GM19468 (cell line): ENCODE results near the gene RBFOX2.

ENCODE experiments used
- ATAC-seq: cut with Tn5 transposase; IDR thresholded peaks from one replicate; pipeline ENCODE4 v1.9.1; 2021; ENCODE audit warnings: mild to moderate bottlenecking, moderate library complexity, moderate number of reproducible peaks; ENCODE audit not compliant: unreplicated experiment; ENCODE audit errors: extremely low read depth

The RBFOX2 gene

DNA sequence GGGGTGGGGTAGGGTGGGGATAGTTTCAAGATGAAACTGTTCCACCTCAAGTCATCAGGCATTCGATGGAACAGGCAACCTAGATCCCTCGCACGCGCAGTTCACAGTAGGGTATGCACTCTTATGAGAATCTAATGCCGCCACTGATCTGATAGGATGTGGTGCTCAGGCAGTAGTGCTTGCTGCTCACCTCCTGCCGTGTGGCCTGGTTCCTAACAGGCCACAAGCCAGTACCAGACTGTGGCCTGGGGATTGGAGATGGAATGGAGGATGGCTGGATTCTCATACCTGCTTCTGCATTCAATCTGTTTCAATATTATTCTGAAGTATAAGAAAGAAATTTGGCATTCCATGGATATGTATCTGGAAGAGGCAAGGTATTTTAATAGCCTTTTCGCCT, 73.1 kb downstream of the RBFOX2 start:
- ATAC-seq: no peak

DNA sequence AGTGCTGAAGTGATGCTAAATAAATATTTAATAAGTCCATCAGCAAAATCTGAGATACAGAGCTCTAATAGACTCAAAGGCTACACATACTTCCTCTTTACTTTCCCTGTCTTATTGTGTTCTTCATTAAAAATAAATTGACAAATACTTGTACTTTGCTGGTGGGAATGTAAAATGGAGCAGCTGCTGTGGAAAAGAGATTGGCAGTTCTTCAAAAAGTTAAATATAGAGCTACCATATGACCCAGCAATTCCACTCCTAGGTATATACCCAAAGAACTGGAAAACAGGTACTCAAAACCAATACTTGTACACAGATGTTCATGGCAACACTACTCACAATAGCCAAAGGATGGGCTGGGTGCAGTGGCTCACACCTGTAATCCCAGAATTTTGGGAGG, 76.0 kb downstream of the RBFOX2 start:
- no peak for ATAC-seq

DNA sequence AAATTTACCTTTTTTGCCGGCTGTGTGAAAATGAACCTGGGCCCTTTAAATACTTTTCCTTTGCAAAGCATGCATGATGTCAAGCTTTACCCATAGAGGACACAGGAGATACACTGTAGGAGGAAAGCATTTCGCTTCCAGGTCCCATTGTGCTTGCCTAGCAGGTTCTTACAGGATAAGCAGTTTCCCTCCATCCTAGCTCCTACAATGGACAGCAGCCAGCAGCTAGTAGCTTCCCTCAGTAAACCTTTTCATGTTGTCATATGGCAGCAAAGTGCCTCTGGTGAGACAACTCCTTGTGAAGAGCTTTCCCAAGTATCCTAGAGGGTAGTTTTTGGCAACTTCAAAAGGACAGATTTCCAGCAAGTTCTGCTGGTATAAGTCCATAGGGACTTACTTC, 78.4 kb downstream of the RBFOX2 start:
- no peak for ATAC-seq

DNA sequence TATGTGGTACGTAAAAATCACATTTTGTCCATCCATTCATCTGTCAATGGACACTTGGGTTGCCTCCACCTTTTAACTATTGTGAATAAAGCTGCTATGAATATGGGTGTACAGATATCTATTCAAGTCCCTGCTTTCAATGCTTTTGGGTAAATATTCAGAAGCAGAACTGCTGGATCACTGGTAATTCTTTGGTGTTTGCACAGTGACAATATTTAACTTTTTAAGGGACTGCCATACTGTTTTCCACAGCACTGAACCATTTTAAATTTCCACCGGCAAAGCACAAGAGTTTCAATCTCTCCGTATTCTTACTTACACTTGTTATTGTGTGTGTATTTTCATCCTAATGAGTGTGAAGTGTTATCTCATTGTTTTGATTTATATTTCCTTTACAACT, 79.4 kb downstream of the RBFOX2 start:
- ATAC-seq: no peak

- no peak for ATAC-seq
Observed at GRCh38 chr22:35947794-35948425, 80.7 kb downstream of the RBFOX2 start.

- ATAC-seq: no peak
Observed at GRCh38 chr22:35944458-35944857, 84.2 kb downstream of the RBFOX2 start.

DNA sequence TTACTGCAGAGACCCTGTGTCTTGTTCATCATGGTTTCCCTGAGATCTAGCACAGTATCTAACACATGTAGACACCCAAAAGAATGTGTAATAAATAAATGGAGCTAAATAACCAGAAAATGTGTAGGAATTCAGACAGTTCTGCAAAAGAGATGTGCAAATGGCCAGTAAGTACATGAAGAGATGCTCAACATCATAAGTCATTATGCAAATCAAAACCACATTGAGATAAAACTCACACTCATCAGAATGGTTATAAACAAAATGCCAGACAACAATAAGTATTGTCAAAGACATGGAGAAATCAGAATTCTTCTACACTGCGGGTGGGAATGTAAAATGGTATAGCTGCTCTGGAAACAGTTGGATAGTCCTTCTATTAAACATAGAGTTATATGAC, 88.5 kb downstream of the RBFOX2 start:
- ATAC-seq: no peak

GRCh38 chr22:35938226-35938625, 90.4 kb downstream of the RBFOX2 start:
- ATAC-seq: no peak

GRCh38 chr22:35930933-35931332, 97.7 kb downstream of the RBFOX2 start:
- no peak for ATAC-seq

- ATAC-seq: no peak
Observed at GRCh38 chr22:35928285-35928798, 100.3 kb downstream of the RBFOX2 start.

GRCh38 chr22:35923026-35923425, 105.6 kb downstream of the RBFOX2 start:
- ATAC-seq: no peak

- no peak for ATAC-seq
Observed at GRCh38 chr22:35921777-35922176, 106.8 kb downstream of the RBFOX2 start.

- no peak for ATAC-seq
Observed at GRCh38 chr22:35921044-35921443, 107.6 kb downstream of the RBFOX2 start.

DNA sequence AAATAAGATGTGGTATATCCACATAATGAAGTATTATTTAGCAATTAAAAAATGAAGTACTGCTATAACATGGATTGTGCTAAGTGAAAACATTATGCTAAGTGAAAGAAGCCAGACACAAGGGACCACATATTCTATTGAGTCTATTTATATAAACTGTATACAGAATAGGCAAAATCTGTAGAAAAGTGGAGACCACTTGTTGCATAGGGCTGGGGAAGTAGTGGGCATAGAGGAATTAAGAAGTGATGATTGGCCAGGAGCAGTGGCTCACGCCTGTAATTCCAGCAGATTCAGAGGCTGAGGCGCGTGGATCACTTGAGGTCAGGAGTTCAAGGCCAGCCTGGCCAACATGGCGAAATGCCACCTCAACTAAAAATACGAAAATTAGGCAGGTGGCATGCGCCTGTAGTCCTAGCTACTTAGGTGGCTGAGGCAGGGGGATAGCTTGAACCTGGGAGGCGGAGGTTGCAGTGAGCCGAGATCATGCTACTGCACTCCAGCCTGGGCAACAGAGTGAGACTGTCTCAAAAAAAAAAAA, 109.6 kb downstream of the RBFOX2 start:
- no peak for ATAC-seq

DNA sequence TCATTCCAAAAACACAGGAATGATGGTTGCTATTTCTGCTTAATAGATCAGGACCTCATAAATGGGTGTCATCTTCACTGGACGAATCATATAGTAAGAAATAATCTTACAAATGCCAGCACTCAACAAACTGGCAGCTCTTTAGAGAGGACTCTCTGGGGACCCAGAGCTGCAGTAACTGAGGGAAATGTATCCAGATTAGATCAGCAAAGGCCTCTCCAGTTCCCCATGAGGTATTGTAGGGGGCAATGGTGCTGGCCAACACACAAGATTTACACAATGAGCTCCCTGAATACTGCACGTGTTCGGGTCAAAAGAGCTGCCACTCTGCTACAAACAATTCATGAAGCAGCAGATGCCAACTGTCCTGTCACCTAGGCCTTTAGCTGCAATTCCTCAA, 110.2 kb downstream of the RBFOX2 start:
- no peak for ATAC-seq

GRCh38 chr22:35917651-35918050, 111.0 kb downstream of the RBFOX2 start:
- no peak for ATAC-seq

DNA sequence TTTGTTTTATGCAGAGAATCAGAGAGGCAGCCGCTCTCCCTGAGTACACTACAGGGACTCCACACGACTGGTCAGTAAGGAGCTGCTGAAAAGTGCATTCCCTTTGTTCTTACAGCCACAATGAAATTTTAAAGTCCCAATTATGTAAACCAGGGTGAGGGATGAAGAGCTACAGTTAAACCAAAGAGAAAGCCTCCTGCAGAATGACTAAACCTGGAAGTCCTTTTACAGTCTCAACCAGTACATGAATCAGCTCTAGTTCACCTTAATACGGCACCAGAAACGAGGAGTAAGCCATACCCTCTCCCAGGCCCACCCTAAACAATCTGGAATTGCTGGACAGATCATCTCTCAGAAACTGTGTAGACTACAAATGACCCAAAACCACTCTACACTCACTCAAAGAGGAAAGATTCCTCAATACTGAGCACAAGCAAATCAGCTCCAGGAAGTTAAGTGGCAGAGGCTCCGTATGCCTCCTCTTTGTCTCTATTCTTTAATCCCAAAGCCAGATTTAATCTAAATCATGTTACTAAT, 113.1 kb downstream of the RBFOX2 start:
- no peak for ATAC-seq

DNA sequence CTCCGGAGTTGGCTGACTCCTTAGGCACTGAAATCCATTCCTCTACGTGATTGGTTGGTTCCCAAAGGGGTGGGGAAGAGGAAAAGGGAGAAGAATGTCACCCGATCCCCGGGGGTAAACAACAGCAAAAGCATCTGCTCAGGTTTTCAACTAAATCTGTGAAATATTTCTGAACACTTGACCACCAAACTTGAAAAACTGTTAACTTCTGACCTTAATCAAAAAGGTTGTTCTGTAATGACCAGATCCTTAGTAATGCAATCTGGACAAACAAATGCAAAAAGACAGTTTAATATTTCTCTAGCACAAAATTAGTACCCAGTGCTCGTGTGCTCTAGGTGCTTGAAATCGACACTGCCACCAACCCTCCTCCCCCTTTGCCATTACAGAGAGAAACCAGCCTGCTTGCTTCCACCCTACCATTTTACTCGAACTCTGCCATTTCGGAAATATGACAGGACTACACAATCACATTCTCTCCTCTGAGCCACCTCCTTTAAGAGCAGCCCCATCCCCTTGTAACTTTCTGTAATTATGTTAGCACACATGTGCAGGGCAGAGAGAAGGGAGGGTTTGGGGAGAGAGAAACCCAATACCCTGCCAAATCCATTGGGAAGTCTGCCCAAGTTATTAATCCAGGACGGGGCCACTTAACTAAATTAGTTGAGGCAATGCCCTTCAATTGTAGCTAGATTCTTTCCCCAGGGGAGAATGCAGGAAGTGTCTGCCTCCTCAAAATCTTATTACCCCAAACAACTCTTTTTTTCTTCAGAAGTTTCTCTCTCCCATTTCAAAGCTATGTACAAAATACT, 113.8 kb downstream of the RBFOX2 start:
- no peak for ATAC-seq

DNA sequence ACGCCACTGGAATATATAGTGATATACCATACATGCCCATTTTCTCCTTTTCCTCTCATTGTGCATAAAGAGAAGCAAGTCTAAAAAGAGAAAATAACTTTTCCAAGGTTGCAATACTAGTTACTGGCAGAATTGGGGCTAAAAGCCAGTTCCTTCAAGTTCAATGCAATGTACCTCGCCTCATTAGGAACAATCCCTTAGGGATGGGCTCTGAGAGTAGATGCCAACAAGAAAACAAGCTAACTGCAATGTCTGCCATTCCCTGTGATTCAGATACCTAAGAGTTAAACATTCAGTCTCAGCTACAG, 114.3 kb downstream of the RBFOX2 start:
- no peak for ATAC-seq

GRCh38 chr22:35913925-35914324, 114.7 kb downstream of the RBFOX2 start:
- no peak for ATAC-seq

GRCh38 chr22:35912658-35913057, 116.0 kb downstream of the RBFOX2 start:
- no peak for ATAC-seq
